ENCODE measurements around the gene C14orf132. TPM values are rescaled to one million over a fixed set of nuclear protein-coding genes. Genes with fewer than 3 reads are reported as not detected.

Gene C14orf132
- total RNA-seq, 3 donors from 2014 or later: 6.6 to 13.3 (median 10.8) TPM

GRCh38 chr14:96014176-96014575 is 25.0 kb upstream of the C14orf132 start:
- no peak for DNase-seq (ENCODE audit: low spot score in 2 of 2)
- intact Hi-C loops (cut with DNase I; ENCODE audit: low total_unique reads): no loop called here
- Histone ChIP-seq H3K9me3 (peaks cover 14 to 19% of the 10 kb centered on the region in 2 donors), H3K4me3 (no peak overlapping the region), H3K27ac (no peak overlapping the region), H3K4me1 (no peaks in the 10 kb centered on the region), H3K36me3 (no peaks in the 10 kb centered on the region), H3K27me3 (peaks cover 0 to 4% of the 10 kb centered on the region in 2 donors)
- no peak for TF ChIP-seq POLR2A (IDR thresholded peaks at IDR 0.05)
- TF ChIP-seq POLR2AphosphoS5 (IDR thresholded peaks at IDR 0.05): no peak
- TF ChIP-seq CTCF (IDR thresholded peaks at IDR 0.05): no peak

GRCh38 chr14:96016501-96017160 is 22.5 kb upstream of the C14orf132 start:
- no peak for DNase-seq (ENCODE audit: low spot score in 2 of 2)
- no peaks in the 10 kb centered on the region for H3K36me3 ChIP-seq
- no peak overlapping the region for H3K4me3 ChIP-seq
- peaks cover 1 to 5% of the 10 kb centered on the region in 2 donors for H3K9me3 ChIP-seq
- H3K27me3 ChIP-seq: peaks cover 0 to 13% of the 10 kb centered on the region in 2 donors
- no peaks in the 10 kb centered on the region for H3K4me1 ChIP-seq
- H3K27ac ChIP-seq: no peak overlapping the region
- no peak for TF ChIP-seq POLR2AphosphoS5 (IDR thresholded peaks at IDR 0.05)
- no peak for TF ChIP-seq POLR2A (IDR thresholded peaks at IDR 0.05)
- no peak for TF ChIP-seq CTCF (IDR thresholded peaks at IDR 0.05)
- intact Hi-C loops (cut with DNase I; ENCODE audit: low total_unique reads): no loop called here

GRCh38 chr14:96017882-96018281 is 21.3 kb upstream of the C14orf132 start:
- Histone ChIP-seq H3K4me1 (no peaks in the 10 kb centered on the region), H3K27ac (no peak overlapping the region), H3K9me3 (no peaks in the 10 kb centered on the region), H3K36me3 (no peaks in the 10 kb centered on the region), H3K27me3 (peaks cover 0 to 13% of the 10 kb centered on the region in 2 donors), H3K4me3 (no peak overlapping the region)
- intact Hi-C loops (cut with DNase I; ENCODE audit: low total_unique reads): no loop called here
- TF ChIP-seq POLR2A (IDR thresholded peaks at IDR 0.05): no peak
- no peak for TF ChIP-seq CTCF (IDR thresholded peaks at IDR 0.05)
- no peak for TF ChIP-seq POLR2AphosphoS5 (IDR thresholded peaks at IDR 0.05)
- no peak for DNase-seq (ENCODE audit: low spot score in 2 of 2)

- no peak for DNase-seq (ENCODE audit: low spot score in 2 of 2)
- no peaks in the 10 kb centered on the region for H3K4me1 ChIP-seq
- H3K9me3 ChIP-seq: no peaks in the 10 kb centered on the region
- no peak overlapping the region for H3K4me3 ChIP-seq
- peaks cover 0 to 3% of the 10 kb centered on the region in 2 donors for H3K27me3 ChIP-seq
- H3K27ac ChIP-seq: peak overlapping the region; percentile 15 to 25
- no peaks in the 10 kb centered on the region for H3K36me3 ChIP-seq
- intact Hi-C loops (cut with DNase I; ENCODE audit: low total_unique reads): no loop called here
- TF ChIP-seq POLR2A (IDR thresholded peaks at IDR 0.05) (no peak), CTCF (IDR thresholded peaks at IDR 0.05) (no peak), POLR2AphosphoS5 (IDR thresholded peaks at IDR 0.05) (no peak)
Observed at GRCh38 chr14:96027431-96028355, 11.5 kb upstream of the C14orf132 start.
